KMS-11 (cell line): ENCODE data around the gene SLC25A29.

ENCODE experiments used
- H2AFZ ChIP-seq: fragments of 200-600 bp; sonication (generic); 2 replicates; pipeline ENCODE4 v1.6.1; 2016; ENCODE audit warnings: antibody characterized with exemption, mixed run types, low read depth
- H3K27ac ChIP-seq: fragments of 200-600 bp; sonication (generic); 2 replicates; pipeline ENCODE4 v1.6.1; 2016; ENCODE audit warnings: mild to moderate bottlenecking, mixed run types
- H3K27me3 ChIP-seq: fragments of 200-600 bp; sonication (generic); 2 replicates; pipeline ENCODE4 v1.6.1; 2017; ENCODE audit warnings: mild to moderate bottlenecking, low read depth, mixed run types, moderate library complexity; ENCODE audit not compliant: insufficient read depth
- H3K36me3 ChIP-seq: fragments of 200-600 bp; sonication (generic); 2 replicates; pipeline ENCODE4 v1.6.1; 2017; ENCODE audit warnings: mild to moderate bottlenecking, mixed run types; ENCODE audit not compliant: insufficient read depth
- H3K4me1 ChIP-seq: fragments of 200-600 bp; sonication (generic); 2 replicates; pipeline ENCODE4 v1.6.1; 2016; ENCODE audit warnings: mild to moderate bottlenecking, low read depth, mixed run types; ENCODE audit not compliant: poor library complexity, severe bottlenecking
- H3K4me2 ChIP-seq: fragments of 200-600 bp; sonication (generic); 2 replicates; pipeline ENCODE4 v1.7.0; 2016; ENCODE audit warnings: mild to moderate bottlenecking, mixed run types
- H3K4me3 ChIP-seq: fragments of 200-600 bp; sonication (generic); IDR thresholded peaks from 2 replicates; pipeline ENCODE4 v1.6.1; 2017; ENCODE audit warnings: low read depth, low read length, mixed read lengths; ENCODE audit not compliant: insufficient read depth
- H3K79me2 ChIP-seq: fragments of 200-600 bp; sonication (generic); 2 replicates; pipeline ENCODE4 v1.6.1; 2016; ENCODE audit warnings: low read depth, mixed run types; ENCODE audit not compliant: insufficient read depth
- H3K9ac ChIP-seq: fragments of 200-600 bp; sonication (generic); 2 replicates; pipeline ENCODE4 v1.6.1; 2016; ENCODE audit warnings: mild to moderate bottlenecking, mixed run types
- H4K20me1 ChIP-seq: fragments of 200-600 bp; sonication (generic); 2 replicates; pipeline ENCODE4 v1.6.1; 2016; ENCODE audit warnings: mild to moderate bottlenecking, mixed run types; ENCODE audit not compliant: insufficient read depth
- TF ChIP-seq, protein P1 (sequence below): fragments of 200-600 bp; sonication (generic); conservative IDR thresholded peaks from 2 replicates; pipeline ENCODE4 v1.6.1; 2017; ENCODE audit warnings: low read depth, mild to moderate bottlenecking, antibody characterized with exemption, low read length, moderate library complexity, mixed read lengths

Gene SLC25A29

DNA sequence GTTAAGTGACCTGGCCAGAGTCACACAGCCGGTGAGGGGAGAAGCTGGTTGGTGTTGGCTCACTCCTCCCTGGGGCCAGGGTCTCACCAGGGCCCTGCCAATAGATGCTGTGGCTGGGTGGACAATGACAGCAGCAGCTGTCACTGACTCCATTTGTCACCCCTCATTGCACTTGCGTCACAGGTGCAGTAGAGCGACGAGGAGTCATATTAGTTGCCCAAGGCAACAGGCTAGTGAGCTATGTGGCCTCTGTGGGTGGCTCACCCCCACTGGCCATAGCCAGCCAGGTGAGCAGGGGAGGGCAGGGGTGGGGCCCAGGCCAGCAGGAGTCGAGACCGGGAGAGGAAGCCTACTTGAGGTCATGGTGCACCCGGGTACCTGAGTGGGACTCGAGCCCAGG is 26.6 kb upstream of the SLC25A29 start:
- Histone ChIP-seq H3K4me2 (no peak overlapping the region), H3K4me3 (no peak overlapping the region), H3K79me2 (no peaks in the 10 kb centered on the region), H3K27me3 (no peaks in the 10 kb centered on the region), H3K9ac (no peak overlapping the region), H3K4me1 (no peaks in the 10 kb centered on the region), H2AFZ (no peak overlapping the region), H3K36me3 (no peaks in the 10 kb centered on the region), H4K20me1 (no peaks in the 10 kb centered on the region), H3K27ac (no peak overlapping the region)
- TF ChIP-seq, protein P1, sequence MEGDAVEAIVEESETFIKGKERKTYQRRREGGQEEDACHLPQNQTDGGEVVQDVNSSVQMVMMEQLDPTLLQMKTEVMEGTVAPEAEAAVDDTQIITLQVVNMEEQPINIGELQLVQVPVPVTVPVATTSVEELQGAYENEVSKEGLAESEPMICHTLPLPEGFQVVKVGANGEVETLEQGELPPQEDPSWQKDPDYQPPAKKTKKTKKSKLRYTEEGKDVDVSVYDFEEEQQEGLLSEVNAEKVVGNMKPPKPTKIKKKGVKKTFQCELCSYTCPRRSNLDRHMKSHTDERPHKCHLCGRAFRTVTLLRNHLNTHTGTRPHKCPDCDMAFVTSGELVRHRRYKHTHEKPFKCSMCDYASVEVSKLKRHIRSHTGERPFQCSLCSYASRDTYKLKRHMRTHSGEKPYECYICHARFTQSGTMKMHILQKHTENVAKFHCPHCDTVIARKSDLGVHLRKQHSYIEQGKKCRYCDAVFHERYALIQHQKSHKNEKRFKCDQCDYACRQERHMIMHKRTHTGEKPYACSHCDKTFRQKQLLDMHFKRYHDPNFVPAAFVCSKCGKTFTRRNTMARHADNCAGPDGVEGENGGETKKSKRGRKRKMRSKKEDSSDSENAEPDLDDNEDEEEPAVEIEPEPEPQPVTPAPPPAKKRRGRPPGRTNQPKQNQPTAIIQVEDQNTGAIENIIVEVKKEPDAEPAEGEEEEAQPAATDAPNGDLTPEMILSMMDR, result no peak

DNA sequence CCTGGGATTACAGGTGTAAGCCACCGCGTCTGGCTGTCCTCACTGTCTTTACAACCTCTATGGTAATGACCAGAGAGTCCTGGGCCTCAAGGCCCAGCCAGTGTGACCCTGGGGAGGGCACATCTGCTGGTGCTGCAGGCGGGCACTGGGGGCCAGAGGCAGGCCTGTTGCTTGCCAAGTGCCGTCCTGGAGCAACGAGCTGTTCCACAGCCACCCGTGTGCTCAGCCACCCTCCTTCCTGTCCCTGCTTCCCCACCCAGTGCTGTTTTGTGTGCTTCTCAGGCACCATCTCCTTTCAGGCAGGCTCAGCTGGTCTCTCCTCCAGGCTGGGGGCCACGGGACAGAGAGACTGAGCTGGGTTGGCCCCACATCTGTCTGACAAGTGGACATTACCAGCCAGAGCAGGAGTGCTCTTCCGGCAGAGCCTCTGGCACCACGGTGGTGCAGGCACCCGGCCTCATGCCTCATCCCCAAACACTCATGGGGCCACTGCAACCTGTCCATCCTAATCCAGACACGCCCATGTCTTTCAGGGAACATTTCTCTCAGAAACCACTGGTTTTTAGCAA is 25.9 kb upstream of the SLC25A29 start:
- no peak overlapping the region for H3K27ac ChIP-seq
- no peaks in the 10 kb centered on the region for H3K4me1 ChIP-seq
- H3K36me3 ChIP-seq, result no peaks in the 10 kb centered on the region
- H2AFZ ChIP-seq, result no peak overlapping the region
- H3K9ac ChIP-seq, result no peak overlapping the region
- no peaks in the 10 kb centered on the region for H3K27me3 ChIP-seq
- no peaks in the 10 kb centered on the region for H4K20me1 ChIP-seq
- no peak overlapping the region for H3K4me2 ChIP-seq
- TF ChIP-seq, protein P1, result no peak
- H3K79me2 ChIP-seq, result no peaks in the 10 kb centered on the region
- H3K4me3 ChIP-seq, result no peak overlapping the region

DNA sequence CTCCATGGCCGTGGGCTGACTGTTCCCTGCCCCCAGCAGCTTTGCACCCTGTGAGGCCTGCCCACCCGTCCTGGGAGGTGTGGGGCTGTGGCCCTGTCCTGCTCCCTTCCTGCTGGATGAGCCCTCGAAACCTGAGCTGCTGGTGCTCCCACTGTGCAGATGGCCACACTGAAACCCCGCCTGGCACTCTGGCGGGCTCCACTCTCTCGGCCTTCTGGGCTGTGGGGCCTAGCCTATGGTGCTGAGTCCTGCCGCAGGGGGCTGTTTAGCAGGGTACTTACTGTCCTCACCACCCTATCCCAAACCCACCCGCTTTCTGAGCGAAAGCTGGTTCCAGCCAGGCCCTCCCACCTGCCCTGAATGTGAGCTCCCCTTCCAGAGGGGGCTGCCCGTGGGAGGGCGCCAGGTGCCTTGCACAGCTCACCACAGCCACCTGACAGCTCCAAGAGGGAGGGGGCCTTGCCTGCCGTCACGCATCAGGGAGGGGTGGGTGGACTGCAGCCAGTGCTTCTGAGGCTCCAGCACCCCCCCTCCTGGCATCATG is 24.2 kb upstream of the SLC25A29 start:
- TF ChIP-seq, protein P1, result no peak
- Histone ChIP-seq H3K27me3 (no peaks in the 10 kb centered on the region), H3K36me3 (no peaks in the 10 kb centered on the region), H3K9ac (no peak overlapping the region), H4K20me1 (no peaks in the 10 kb centered on the region), H3K79me2 (no peaks in the 10 kb centered on the region), H3K4me1 (no peaks in the 10 kb centered on the region), H2AFZ (no peak overlapping the region), H3K4me3 (no peak overlapping the region), H3K4me2 (no peak overlapping the region), H3K27ac (no peak overlapping the region)

DNA sequence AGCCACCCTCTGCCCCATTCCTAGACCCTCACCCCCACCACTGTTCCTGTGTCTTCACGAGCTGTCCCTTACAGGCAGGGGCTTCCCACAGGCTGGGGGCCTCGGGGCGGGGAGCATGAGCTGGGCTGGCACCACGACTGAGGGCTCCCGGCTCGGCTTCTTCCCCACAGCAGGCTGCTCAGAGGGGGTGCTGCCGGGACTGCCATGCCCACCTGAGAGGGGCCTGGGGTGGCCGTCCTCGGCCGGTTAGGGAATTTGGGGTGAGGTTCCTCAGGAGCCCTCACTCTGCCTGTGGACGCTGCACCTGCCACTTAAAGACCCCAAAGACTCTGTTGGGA is 23.7 kb upstream of the SLC25A29 start:
- H3K4me2 ChIP-seq, result no peak overlapping the region
- no peak overlapping the region for H3K9ac ChIP-seq
- TF ChIP-seq, protein P1, result no peak
- H3K27ac ChIP-seq, result no peak overlapping the region
- no peaks in the 10 kb centered on the region for H3K27me3 ChIP-seq
- no peaks in the 10 kb centered on the region for H4K20me1 ChIP-seq
- no peaks in the 10 kb centered on the region for H3K36me3 ChIP-seq
- no peaks in the 10 kb centered on the region for H3K4me1 ChIP-seq
- no peaks in the 10 kb centered on the region for H3K79me2 ChIP-seq
- no peak overlapping the region for H3K4me3 ChIP-seq
- H2AFZ ChIP-seq, result no peak overlapping the region
